NCI-H748 (cell line): ENCODE results near the gene CHN1.

ENCODE experiments used
- DNase-seq: peaks from one replicate; lab custom pipeline; 2025; ENCODE audit not compliant: unreplicated experiment; lab: John Stamatoyannopoulos, UW

CHN1 gene

GRCh38 chr2:174771631-174772471 is 233.3 kb downstream of the CHN1 start:
- peak; percentile 75 for DNase-seq

- DNase-seq = no peak
These were observed 234.0 kb downstream of the CHN1 start for GRCh38 chr2:174771136-174771535.

- no peak for DNase-seq
These were observed 236.6 kb downstream of the CHN1 start for GRCh38 chr2:174768557-174768956.

- DNase-seq = no peak
These were observed 238.9 kb downstream of the CHN1 start for GRCh38 chr2:174766271-174766670.

- no peak for DNase-seq
These were observed 239.6 kb downstream of the CHN1 start for GRCh38 chr2:174765576-174765975.

GRCh38 chr2:174764280-174765255 is 240.6 kb downstream of the CHN1 start, which contains the start of gene CHRNA1:
Gene CHRNA1 (minus strand): TSS chr2:174764472. CDS start chr2:174764394, 78 bp downstream.
- DNase-seq = peak; percentile 36

- no peak for DNase-seq
These were observed 241.4 kb downstream of the CHN1 start for GRCh38 chr2:174763780-174764179.

GRCh38 chr2:174762464-174762863 is 242.7 kb downstream of the CHN1 start:
- DNase-seq = no peak

GRCh38 chr2:174761837-174762236 is 243.3 kb downstream of the CHN1 start:
- no peak for DNase-seq

- DNase-seq = no peak
These were observed 244.2 kb downstream of the CHN1 start for GRCh38 chr2:174760845-174761473.

GRCh38 chr2:174759381-174760065 is 245.7 kb downstream of the CHN1 start:
- DNase-seq = no peak

- DNase-seq = no peak
These were observed 248.4 kb downstream of the CHN1 start for GRCh38 chr2:174756743-174757142.

- DNase-seq = no peak
These were observed 252.0 kb downstream of the CHN1 start for GRCh38 chr2:174753038-174753633.

GRCh38 chr2:174752403-174753037 is 252.7 kb downstream of the CHN1 start:
- no peak for DNase-seq

- DNase-seq = no peak
These were observed 254.2 kb downstream of the CHN1 start for GRCh38 chr2:174750923-174751441.

GRCh38 chr2:174749793-174750192 is 255.4 kb downstream of the CHN1 start:
- no peak for DNase-seq

GRCh38 chr2:174748948-174749347 is 256.2 kb downstream of the CHN1 start:
- DNase-seq = peak; percentile 55
